Islet precursor cell (in vitro differentiated cells): ENCODE results near the gene PAPOLA.

ENCODE experiments used
- DNase-seq: peaks from one replicate; pipeline ENCODE4 v3.0.0-alpha.2; 2018

PAPOLA gene

GRCh38 chr14:96587823-96588385, 85.7 kb downstream of the PAPOLA start:
- DNase-seq, result peak; percentile 47

GRCh38 chr14:96588410-96589257, 86.5 kb downstream of the PAPOLA start:
- DNase-seq, result peak; percentile 44

GRCh38 chr14:96589577-96589976, 87.4 kb downstream of the PAPOLA start:
- DNase-seq, result peak; percentile 22

- peak; percentile 30 for DNase-seq
Observed at GRCh38 chr14:96590190-96590864, 88.1 kb downstream of the PAPOLA start.

GRCh38 chr14:96592591-96593386, 90.6 kb downstream of the PAPOLA start:
- DNase-seq, result no peak

GRCh38 chr14:96594961-96595360, 92.8 kb downstream of the PAPOLA start:
- no peak for DNase-seq

- no peak for DNase-seq
Observed at GRCh38 chr14:96597680-96598079, 95.5 kb downstream of the PAPOLA start.

GRCh38 chr14:96598332-96598928, 96.2 kb downstream of the PAPOLA start:
- DNase-seq, result peak; percentile 63

GRCh38 chr14:96599076-96599475, 96.9 kb downstream of the PAPOLA start:
- DNase-seq, result no peak

- DNase-seq, result no peak
Observed at GRCh38 chr14:96602186-96602585, 100.0 kb downstream of the PAPOLA start.

GRCh38 chr14:96603350-96604255, 101.4 kb downstream of the PAPOLA start:
- no peak for DNase-seq

GRCh38 chr14:96614481-96614881, 112.3 kb downstream of the PAPOLA start:
- DNase-seq, result no peak

GRCh38 chr14:96616161-96616721, 114.1 kb downstream of the PAPOLA start:
- peak; percentile 72 for DNase-seq
